GM23338 (cell line): ENCODE results near the gene WTIP. TPM values are rescaled to one million over a fixed set of nuclear protein-coding genes. Genes with fewer than 3 reads are reported as not detected.

Experiments used
- ATAC-seq: fragments of 200-7000 bp; cut with Tn5 transposase; 3 replicates; pipeline ENCODE4 v1.9.1; 2020
- DNase-seq: peaks from one replicate; pipeline ENCODE4 v3.0.0-alpha.2; 2015; ENCODE audit warnings: low spot score
- H2AFZ ChIP-seq: fragments of 200-600 bp; sonication (generic); 2 replicates; pipeline ENCODE4 v1.8.0; 2016; ENCODE audit warnings: antibody characterized with exemption, mild to moderate bottlenecking, moderate library complexity
- H3F3A ChIP-seq: fragments of 200-600 bp; sonication (generic); replicated peaks from 2 replicates; pipeline ENCODE4 v1.8.0; 2017; ENCODE audit warnings: antibody characterized with exemption, mixed run types, low read depth
- H3K27ac ChIP-seq: fragments of 200-600 bp; sonication (generic); 2 replicates; pipeline ENCODE4 v1.6.1; 2016; ENCODE audit warnings: low read depth
- H3K27me3 ChIP-seq: fragments of 200-600 bp; sonication (generic); 2 replicates; pipeline ENCODE4 v1.8.0; 2016; ENCODE audit warnings: mild to moderate bottlenecking, mixed run types, moderate library complexity; ENCODE audit not compliant: insufficient read depth
- H3K36me3 ChIP-seq: fragments of 200-600 bp; sonication (generic); 2 replicates; pipeline ENCODE4 v1.8.0; 2016; ENCODE audit warnings: mild to moderate bottlenecking; ENCODE audit not compliant: insufficient read depth
- H3K4me1 ChIP-seq: fragments of 200-600 bp; sonication (generic); 2 replicates; pipeline ENCODE4 v1.8.0; 2016; ENCODE audit warnings: mild to moderate bottlenecking, moderate library complexity; ENCODE audit not compliant: insufficient read depth
- H3K4me2 ChIP-seq: fragments of 200-600 bp; sonication (generic); 2 replicates; pipeline ENCODE4 v1.7.1; 2017; ENCODE audit warnings: mixed run types
- H3K4me3 ChIP-seq: fragments of 200-600 bp; sonication (generic); 2 replicates; pipeline ENCODE4 v1.6.1; 2016; ENCODE audit warnings: mixed run types
- H3K79me2 ChIP-seq: fragments of 200-600 bp; sonication (generic); replicated peaks from 2 replicates; pipeline ENCODE4 v1.8.0; 2017; ENCODE audit warnings: mild to moderate bottlenecking; ENCODE audit not compliant: insufficient read depth
- H3K9me2 ChIP-seq: fragments of 200-600 bp; sonication (generic); 2 replicates; pipeline ENCODE4 v1.8.0; 2017; ENCODE audit not compliant: insufficient read depth
- H4K20me1 ChIP-seq: fragments of 200-600 bp; sonication (generic); replicated peaks from 2 replicates; pipeline ENCODE4 v1.8.0; 2017; ENCODE audit warnings: mild to moderate bottlenecking; ENCODE audit not compliant: insufficient read depth
- H3K27ac Mint-ChIP-seq: 2 replicates; pipeline ENCODE4 v1.8.0; 2020; ENCODE audit warnings: inconsistent platforms, mild to moderate bottlenecking, moderate library complexity, mixed read lengths
- H3K27me3 Mint-ChIP-seq: 3 replicates; pipeline ENCODE4 v1.8.0; 2022; ENCODE audit warnings: low read depth, mild to moderate bottlenecking, moderate library complexity, mixed read lengths, inconsistent platforms; ENCODE audit not compliant: insufficient read depth, poor library complexity
- H3K36me3 Mint-ChIP-seq: 3 replicates; pipeline ENCODE4 v1.8.0; 2021; ENCODE audit warnings: low read depth, mild to moderate bottlenecking, inconsistent platforms, moderate library complexity, mixed read lengths
- H3K4me1 Mint-ChIP-seq: 3 replicates; pipeline ENCODE4 v1.8.0; 2020; ENCODE audit warnings: mild to moderate bottlenecking, inconsistent platforms, mixed read lengths
- H3K4me3 Mint-ChIP-seq: 3 replicates; pipeline ENCODE4 v1.8.0; 2021; ENCODE audit warnings: moderate library complexity, mild to moderate bottlenecking, inconsistent platforms, mixed read lengths
- H3K9me3 Mint-ChIP-seq: 3 replicates; pipeline ENCODE4 v1.8.0; 2020; ENCODE audit warnings: moderate library complexity, mild to moderate bottlenecking, inconsistent platforms, mixed read lengths
- EZH2phosphoT487 ChIP-seq: fragments of 200-600 bp; sonication (generic); IDR thresholded peaks from one replicate; pipeline ENCODE4 v1.8.1; 2018; ENCODE audit warnings: antibody characterized with exemption; ENCODE audit not compliant: unreplicated experiment
- JUNB ChIP-seq: IDR thresholded peaks from one replicate; pipeline ENCODE4 v1.6.1; 2016; ENCODE audit warnings: antibody characterized with exemption; ENCODE audit not compliant: unreplicated experiment
- NANOG ChIP-seq: IDR thresholded peaks from 2 replicates; pipeline ENCODE4 v1.6.1; 2016; ENCODE audit warnings: antibody characterized with exemption, borderline replicate concordance
- STAT1 ChIP-seq: IDR thresholded peaks from one replicate; pipeline ENCODE4 v1.6.1; 2016; ENCODE audit warnings: antibody characterized with exemption; ENCODE audit not compliant: unreplicated experiment
- polyA plus RNA-seq: library from polyadenylated mRNA; unstranded; fragments of >200 nt; fragmentation: Nextera tagmentation; extraction: Ambion mirVana; gene quantifications from 2 replicates; pipeline ENCODE4 v1.2.1, GENCODE V29; 2016
- total RNA-seq: library from RNA; depleted of rRNA; stranded (reverse); fragments of >200 nt; shearing (Covaris generic); gene quantifications from 2 replicates; pipeline ENCODE4 v1.2.3, GENCODE V29; 2014
- TF ChIP-seq, protein P1 (sequence below): fragments of 250-450 bp; sonication (Bioruptor Pico); IDR thresholded peaks from 2 replicates; pipeline ENCODE4 v1.5.0; 2020; ENCODE audit warnings: mild to moderate bottlenecking, moderate library complexity
- TF ChIP-seq, protein P2 (sequence below): IDR thresholded peaks from one replicate; pipeline ENCODE4 v1.6.1; 2018; ENCODE audit warnings: antibody characterized with exemption; ENCODE audit not compliant: unreplicated experiment

WTIP gene
- total and polyA plus RNA-seq, 2 experiments from 2014 or later, result 0.47 to 8.9 TPM

DNA sequence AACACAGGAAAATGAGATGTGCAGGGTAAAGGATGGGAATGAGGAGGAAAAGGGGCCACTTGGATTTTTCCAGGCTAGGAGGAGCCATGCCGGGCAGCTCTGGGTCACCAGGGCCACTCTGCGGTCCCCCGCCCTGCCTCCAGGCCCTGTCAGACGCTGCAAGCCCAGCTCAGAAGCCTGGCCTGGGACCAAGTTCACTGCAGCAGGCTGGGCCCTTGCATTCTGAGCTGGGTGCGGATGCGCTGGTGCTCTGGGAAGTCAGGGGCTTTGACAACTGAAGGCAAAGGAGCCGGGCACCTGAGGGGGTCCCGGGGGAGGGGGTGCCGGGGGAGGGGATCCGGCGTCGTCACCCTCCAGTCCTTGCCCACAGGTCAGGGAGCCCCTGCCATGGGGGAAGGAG lies 77.5 kb downstream of the WTIP start (continued):
- TF ChIP-seq, protein P1, sequence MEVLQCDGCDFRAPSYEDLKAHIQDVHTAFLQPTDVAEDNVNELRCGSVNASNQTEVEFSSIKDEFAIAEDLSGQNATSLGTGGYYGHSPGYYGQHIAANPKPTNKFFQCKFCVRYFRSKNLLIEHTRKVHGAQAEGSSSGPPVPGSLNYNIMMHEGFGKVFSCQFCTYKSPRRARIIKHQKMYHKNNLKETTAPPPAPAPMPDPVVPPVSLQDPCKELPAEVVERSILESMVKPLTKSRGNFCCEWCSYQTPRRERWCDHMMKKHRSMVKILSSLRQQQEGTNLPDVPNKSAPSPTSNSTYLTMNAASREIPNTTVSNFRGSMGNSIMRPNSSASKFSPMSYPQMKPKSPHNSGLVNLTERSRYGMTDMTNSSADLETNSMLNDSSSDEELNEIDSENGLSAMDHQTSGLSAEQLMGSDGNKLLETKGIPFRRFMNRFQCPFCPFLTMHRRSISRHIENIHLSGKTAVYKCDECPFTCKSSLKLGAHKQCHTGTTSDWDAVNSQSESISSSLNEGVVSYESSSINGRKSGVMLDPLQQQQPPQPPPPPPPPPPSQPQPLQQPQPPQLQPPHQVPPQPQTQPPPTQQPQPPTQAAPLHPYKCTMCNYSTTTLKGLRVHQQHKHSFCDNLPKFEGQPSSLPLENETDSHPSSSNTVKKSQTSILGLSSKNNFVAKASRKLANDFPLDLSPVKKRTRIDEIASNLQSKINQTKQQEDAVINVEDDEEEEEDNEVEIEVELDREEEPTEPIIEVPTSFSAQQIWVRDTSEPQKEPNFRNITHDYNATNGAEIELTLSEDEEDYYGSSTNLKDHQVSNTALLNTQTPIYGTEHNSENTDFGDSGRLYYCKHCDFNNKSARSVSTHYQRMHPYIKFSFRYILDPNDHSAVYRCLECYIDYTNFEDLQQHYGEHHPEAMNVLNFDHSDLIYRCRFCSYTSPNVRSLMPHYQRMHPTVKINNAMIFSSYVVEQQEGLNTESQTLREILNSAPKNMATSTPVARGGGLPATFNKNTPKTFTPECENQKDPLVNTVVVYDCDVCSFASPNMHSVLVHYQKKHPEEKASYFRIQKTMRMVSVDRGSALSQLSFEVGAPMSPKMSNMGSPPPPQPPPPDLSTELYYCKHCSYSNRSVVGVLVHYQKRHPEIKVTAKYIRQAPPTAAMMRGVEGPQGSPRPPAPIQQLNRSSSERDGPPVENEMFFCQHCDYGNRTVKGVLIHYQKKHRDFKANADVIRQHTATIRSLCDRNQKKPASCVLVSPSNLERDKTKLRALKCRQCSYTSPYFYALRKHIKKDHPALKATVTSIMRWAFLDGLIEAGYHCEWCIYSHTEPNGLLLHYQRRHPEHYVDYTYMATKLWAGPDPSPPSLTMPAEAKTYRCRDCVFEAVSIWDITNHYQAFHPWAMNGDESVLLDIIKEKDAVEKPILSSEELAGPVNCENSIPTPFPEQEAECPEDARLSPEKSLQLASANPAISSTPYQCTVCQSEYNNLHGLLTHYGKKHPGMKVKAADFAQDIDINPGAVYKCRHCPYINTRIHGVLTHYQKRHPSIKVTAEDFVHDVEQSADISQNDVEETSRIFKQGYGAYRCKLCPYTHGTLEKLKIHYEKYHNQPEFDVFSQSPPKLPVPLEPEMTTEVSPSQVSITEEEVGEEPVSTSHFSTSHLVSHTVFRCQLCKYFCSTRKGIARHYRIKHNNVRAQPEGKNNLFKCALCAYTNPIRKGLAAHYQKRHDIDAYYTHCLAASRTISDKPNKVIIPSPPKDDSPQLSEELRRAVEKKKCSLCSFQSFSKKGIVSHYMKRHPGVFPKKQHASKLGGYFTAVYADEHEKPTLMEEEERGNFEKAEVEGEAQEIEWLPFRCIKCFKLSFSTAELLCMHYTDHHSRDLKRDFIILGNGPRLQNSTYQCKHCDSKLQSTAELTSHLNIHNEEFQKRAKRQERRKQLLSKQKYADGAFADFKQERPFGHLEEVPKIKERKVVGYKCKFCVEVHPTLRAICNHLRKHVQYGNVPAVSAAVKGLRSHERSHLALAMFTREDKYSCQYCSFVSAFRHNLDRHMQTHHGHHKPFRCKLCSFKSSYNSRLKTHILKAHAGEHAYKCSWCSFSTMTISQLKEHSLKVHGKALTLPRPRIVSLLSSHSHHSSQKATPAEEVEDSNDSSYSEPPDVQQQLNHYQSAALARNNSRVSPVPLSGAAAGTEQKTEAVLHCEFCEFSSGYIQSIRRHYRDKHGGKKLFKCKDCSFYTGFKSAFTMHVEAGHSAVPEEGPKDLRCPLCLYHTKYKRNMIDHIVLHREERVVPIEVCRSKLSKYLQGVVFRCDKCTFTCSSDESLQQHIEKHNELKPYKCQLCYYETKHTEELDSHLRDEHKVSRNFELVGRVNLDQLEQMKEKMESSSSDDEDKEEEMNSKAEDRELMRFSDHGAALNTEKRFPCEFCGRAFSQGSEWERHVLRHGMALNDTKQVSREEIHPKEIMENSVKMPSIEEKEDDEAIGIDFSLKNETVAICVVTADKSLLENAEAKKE, result no peak
- no peak for TF ChIP-seq NANOG

DNA sequence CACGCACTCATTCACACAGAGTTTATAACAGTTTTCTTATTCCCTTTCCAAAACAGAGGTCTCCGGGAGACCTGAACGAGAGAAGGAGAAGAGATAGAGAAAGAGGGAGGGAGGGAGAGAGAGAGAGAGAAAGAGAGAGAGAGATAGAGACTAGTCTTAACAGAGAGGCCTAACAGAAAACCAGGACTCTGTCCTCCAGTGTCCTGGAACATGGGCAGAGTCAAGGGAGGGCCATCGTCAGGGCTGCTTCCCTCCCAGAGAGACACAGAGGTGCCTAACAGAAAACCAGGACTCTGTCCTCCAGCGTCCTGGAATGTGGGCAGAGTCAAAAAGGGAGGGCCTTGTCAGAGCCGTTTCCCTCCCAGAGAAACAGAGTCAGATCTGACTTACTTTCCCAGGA lies 78.7 kb downstream of the WTIP start:
- Histone ChIP-seq H4K20me1 (no peaks in the 10 kb centered on the region), H3K27ac (no peak overlapping the region), H3K36me3 (no peaks in the 10 kb centered on the region), H3K4me2 (no peak overlapping the region), H3K4me3 (no peak overlapping the region), H3K79me2 (no peaks in the 10 kb centered on the region), H3F3A (no peaks in the 10 kb centered on the region), H2AFZ (no peak overlapping the region), H3K9me2 (no peaks in the 10 kb centered on the region), H3K27me3 (no peaks in the 10 kb centered on the region), H3K4me1 (no peaks in the 10 kb centered on the region)
- Mint-ChIP-seq H3K9me3 (peaks cover 3% of the 10 kb centered on the region; the same call in 1 of the 3 replicates), H3K27ac (no peak overlapping the region), H3K4me3 (no peak overlapping the region), H3K27me3 (peaks cover 4% of the 10 kb centered on the region), H3K36me3 (no peaks in the 10 kb centered on the region), H3K4me1 (no peaks in the 10 kb centered on the region; the same call in 2 of the 3 replicates)
- TF ChIP-seq, protein P2, sequence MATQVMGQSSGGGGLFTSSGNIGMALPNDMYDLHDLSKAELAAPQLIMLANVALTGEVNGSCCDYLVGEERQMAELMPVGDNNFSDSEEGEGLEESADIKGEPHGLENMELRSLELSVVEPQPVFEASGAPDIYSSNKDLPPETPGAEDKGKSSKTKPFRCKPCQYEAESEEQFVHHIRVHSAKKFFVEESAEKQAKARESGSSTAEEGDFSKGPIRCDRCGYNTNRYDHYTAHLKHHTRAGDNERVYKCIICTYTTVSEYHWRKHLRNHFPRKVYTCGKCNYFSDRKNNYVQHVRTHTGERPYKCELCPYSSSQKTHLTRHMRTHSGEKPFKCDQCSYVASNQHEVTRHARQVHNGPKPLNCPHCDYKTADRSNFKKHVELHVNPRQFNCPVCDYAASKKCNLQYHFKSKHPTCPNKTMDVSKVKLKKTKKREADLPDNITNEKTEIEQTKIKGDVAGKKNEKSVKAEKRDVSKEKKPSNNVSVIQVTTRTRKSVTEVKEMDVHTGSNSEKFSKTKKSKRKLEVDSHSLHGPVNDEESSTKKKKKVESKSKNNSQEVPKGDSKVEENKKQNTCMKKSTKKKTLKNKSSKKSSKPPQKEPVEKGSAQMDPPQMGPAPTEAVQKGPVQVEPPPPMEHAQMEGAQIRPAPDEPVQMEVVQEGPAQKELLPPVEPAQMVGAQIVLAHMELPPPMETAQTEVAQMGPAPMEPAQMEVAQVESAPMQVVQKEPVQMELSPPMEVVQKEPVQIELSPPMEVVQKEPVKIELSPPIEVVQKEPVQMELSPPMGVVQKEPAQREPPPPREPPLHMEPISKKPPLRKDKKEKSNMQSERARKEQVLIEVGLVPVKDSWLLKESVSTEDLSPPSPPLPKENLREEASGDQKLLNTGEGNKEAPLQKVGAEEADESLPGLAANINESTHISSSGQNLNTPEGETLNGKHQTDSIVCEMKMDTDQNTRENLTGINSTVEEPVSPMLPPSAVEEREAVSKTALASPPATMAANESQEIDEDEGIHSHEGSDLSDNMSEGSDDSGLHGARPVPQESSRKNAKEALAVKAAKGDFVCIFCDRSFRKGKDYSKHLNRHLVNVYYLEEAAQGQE, result no peak
- TF ChIP-seq, protein P1, result no peak
- TF ChIP-seq STAT1, result no peak
- no peak for TF ChIP-seq EZH2phosphoT487
- TF ChIP-seq JUNB, result no peak
- peak; percentile 14 for DNase-seq
- peak; percentile 39 for ATAC-seq
